GM18870 (cell line): ENCODE data around the gene RTBDN.
"Not testable (repeated sequence)": the region's sequence is repeated elsewhere in the genome, so short reads cannot be mapped to it uniquely, and the experiment has no call there.

Experiments used
- ATAC-seq: cut with Tn5 transposase; IDR thresholded peaks from one replicate; pipeline ENCODE4 v1.9.1; 2021; ENCODE audit warnings: moderate library complexity; ENCODE audit not compliant: unreplicated experiment

RTBDN gene

GRCh38 chr19:12825254-12826131 lies 8.9 kb downstream of the RTBDN start:
- no peak for ATAC-seq

- ATAC-seq, result no peak
Measured at GRCh38 chr19:12821761-12822160, 12.6 kb downstream of the RTBDN start.

- ATAC-seq, result not testable (repeated sequence)
Measured at GRCh38 chr19:12817810-12818209, 16.6 kb downstream of the RTBDN start.

GRCh38 chr19:12817188-12817587 lies 17.2 kb downstream of the RTBDN start:
- ATAC-seq, result not testable (repeated sequence)

GRCh38 chr19:12815088-12815487 lies 19.3 kb downstream of the RTBDN start:
- ATAC-seq, result no peak

GRCh38 chr19:12806242-12807081 lies 27.9 kb downstream of the RTBDN start, which contains the start of gene RNASEH2A:
Gene RNASEH2A (plus strand): TSS chr19:12806584. CDS start chr19:12806674, 90 bp downstream.
- no peak for ATAC-seq

DNA sequence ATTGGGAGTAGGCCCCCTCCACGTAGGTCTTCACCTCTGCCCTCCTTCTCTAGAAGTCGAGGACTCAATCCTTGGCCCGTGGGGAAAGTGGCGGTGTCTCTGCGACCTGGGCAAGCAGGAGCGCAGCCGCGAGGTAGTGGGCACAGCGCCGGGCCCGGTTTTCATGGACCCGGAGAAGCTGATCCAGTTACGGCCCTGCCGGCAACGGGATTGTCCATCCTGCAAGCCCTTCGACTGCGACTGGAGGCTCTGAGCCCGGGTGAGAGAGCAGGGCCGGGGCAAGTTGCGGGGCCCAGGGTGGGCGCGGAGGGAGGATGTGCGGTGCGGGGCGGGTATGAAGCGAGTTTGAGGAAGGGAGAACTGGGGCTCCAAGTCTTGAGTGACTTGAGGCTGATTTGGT lies 30.3 kb downstream of the RTBDN start:
- ATAC-seq, result no peak

- no peak for ATAC-seq
Measured at GRCh38 chr19:12802267-12803106, 31.9 kb downstream of the RTBDN start.

DNA sequence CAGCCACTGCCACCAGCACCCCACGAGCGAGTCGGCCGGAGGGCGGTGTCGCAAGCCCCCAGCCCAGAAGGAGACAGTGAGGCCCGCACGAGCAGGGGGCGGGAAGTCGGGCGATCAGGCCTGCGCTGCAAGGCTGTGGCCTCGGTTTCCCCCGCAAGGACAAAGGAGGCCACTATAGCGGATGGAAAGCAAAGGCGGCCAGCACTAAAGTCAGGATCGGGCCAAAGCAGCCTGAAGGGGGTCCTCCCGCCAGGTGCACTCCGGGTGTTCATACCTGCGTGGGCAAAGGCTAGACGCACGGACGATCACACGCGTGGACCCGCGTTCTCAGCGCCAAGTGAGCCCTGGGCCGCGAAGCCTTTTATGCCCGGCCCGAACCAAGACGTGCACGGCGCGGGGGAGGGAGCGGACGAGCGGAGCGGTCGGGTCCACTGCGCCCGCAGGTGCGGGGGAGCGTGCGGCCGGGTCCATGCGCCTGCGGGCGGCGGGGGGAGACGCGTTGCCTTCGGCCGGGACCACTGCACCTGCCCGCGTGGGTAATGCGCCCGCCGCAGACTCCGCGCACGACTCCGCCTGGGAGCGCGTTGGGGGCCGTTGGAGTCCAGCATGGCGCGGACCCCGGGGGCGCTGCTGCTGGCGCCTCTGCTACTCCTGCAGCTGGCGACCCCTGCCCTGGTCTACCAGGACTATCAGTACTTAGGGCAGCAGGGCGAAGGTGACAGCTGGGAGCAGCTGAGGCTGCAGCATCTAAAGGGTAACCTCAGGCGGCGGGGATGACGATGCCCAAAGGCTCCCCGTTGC lies 32.7 kb downstream of the RTBDN start, which contains the start of the genes PRDX2 and THSD8:
Gene PRDX2, minus strand, starts transcription at position 335 of the 801 bp plus-strand sequence. CDS start 539 bp downstream, outside the sequence.
Gene THSD8, plus strand, starts transcription at position 604 of the 801 bp plus-strand sequence. Its CDS starts 3 bp downstream, at position 607.
- no peak for ATAC-seq

DNA sequence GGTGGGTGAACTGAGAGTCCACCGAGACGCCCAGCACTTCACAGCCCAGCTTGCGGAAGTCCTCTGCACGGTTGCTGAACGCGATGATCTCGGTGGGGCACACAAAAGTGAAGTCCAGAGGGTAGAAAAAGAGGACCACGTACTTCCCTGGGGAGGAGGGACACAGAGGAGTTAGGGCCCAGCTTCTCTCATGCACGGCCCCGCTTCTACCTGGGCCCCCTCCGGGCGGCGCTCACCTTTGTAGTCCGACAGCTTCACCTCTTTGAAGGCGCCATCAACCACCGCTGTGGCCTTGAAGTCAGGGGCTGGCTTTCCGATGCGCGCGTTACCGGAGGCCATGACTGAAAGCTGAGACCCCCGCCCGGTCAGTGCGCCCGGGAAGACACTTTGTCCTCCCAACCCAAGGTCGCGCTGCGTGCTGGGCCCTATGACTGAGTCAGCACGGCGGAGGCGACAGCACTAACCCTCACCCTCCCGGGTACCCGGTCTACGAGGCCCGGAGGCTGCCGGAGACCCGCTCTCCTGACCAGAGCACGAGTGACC lies 33.4 kb downstream of the RTBDN start:
- no peak for ATAC-seq

DNA sequence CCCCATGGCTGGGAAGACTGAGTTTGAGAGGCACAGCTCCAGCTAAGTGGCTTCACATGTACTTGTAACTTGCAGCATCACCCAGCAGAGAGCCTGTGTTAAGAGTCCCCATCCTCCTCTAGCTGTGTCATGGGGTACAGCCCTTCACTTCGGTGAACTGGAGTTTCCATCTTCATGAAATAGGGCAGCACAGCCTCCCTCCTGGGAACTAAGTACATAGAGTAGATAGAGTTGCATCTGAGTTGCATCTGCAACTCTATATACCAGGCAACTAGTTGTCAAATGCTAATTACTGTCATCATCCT lies 34.0 kb downstream of the RTBDN start:
- ATAC-seq, result no peak

DNA sequence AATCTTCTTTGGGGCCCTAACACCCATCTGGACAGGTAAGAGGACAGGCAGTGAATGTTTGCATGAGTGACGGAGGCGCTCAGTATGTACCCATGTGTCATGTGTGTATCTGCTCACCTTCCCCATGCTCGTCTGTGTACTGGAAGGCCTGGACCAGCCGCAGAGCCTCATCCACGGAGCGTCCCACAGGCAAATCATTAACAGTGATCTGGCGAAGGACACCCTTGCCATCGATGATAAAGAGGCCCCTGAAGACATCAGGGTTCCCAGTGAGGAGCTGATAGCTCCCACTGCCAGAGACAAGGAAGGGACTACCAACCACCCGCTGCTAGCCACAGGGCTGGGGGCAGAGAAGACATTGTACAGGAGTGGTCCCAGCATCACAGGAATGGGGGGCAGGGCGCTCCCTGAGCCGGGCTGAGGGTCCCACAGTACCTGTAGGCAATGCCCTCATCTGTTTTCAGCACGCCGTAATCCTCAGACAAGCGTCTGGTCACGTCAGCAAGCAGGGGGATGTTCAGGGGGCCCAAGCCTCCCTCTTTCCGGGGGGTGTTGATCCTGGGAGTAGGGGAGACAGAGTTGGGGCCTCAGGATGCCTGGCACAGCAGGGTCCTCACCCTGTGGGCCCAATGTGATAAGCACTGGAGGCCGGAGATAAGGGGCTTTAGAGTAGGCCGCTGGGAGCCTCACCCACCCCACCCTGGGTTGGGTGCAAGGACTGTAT lies 34.5 kb downstream of the RTBDN start:
- ATAC-seq, result no peak

GRCh38 chr19:12797607-12798006 lies 36.8 kb downstream of the RTBDN start:
- not testable (repeated sequence) for ATAC-seq

GRCh38 chr19:12797141-12797587 lies 37.2 kb downstream of the RTBDN start:
- ATAC-seq, result no peak

GRCh38 chr19:12796146-12797071 lies 38.0 kb downstream of the RTBDN start:
- ATAC-seq, result no peak

DNA sequence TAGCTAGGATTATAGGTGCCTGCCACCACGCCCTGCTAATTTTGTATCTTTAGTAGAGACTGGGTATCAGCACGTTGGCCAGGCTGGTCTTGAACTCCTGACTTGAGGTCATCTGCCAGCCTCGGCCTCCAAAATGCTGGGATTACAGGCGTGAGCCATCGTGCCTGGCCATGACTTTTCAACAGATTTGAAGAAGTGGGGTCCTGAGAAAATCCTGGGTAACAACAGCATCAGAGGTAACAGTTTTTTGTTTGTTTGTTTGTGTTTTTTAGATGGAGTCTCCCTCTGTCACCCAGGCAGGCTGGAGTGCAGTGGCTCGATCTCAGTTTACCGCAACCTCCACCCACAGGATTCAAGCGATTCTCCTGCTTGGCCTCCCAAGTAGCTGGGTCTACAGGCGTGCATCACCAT lies 39.4 kb downstream of the RTBDN start:
- ATAC-seq, result no peak

GRCh38 chr19:12794196-12794941 lies 40.0 kb downstream of the RTBDN start:
- no peak for ATAC-seq
